GM21723 (cell line): ENCODE results near the gene IL21R.

ENCODE experiments used
- ATAC-seq: cut with Tn5 transposase; IDR thresholded peaks from one replicate; pipeline ENCODE4 v1.9.1; 2021; ENCODE audit warnings: mild to moderate bottlenecking, moderate library complexity; ENCODE audit not compliant: unreplicated experiment

The IL21R gene

DNA sequence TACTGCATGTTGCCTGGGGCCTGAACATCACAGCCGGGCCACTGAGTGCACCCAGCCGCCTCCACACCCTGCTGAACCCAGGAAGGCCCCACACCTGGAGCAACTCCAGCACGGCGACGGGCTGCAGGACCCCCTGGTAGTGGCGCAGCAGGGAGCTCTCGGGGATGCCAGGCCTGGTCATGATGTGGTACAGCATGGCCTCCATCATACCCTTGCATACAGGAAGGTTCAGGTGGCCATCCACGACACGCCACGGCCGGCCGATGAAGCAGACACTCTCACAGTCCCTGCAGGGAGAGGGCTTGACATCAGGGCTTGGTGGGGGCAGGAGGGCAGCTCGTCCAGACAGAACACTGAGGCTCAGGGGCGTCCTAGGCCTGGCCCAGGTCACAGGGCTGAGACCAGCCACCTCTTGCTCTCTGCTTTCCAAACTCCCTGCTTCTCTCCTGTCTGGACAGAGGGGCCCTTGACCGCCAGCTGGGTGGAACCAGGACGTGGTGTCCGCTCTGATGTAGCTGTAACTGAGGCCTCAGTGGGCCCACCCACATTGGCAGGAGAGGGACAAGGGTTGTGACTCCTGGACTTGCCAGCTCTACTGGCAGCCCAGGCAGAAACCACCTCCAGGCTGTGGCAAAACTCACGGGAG is 60.3 kb downstream of the IL21R start:
- no peak for ATAC-seq

DNA sequence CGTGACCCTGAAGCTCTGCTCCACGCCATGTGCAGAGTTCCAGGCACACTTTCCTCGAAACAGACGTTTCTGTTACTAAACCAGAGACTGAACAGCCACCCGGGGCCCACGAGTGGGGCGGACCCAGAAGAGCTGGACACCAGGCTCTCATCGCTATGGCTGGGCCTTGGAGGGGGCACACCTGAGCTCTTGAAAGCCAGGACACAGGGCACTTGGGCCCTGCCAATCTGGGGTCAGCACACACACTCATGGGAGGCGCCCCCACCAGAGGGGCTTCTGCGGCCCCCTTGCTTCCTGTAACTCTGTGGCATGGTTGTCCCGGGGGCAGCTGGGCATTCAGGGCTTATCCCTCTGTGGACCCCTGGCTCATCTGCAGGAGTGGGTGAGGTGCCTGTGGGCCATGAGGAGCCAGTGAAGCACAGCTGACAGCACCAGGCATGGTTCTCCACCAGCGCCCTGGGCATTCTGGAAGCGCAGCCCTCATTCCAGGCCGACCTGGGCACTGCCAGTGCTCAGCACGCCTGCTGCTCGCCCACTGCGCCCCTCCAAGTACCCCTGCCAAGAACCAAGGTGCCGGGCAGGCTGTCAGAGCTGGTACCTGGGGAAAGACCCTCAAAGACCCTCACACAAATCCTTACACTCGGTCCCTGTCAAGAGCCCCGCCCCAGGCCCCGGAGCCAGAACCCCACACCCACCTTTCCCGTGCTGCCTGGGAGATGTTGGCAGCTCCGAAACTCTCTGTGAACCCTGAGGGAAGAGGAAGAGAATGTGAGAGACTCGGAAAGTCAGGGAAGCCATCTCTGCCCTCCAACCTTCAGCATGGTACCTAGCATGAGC is 61.1 kb downstream of the IL21R start:
- no peak for ATAC-seq

DNA sequence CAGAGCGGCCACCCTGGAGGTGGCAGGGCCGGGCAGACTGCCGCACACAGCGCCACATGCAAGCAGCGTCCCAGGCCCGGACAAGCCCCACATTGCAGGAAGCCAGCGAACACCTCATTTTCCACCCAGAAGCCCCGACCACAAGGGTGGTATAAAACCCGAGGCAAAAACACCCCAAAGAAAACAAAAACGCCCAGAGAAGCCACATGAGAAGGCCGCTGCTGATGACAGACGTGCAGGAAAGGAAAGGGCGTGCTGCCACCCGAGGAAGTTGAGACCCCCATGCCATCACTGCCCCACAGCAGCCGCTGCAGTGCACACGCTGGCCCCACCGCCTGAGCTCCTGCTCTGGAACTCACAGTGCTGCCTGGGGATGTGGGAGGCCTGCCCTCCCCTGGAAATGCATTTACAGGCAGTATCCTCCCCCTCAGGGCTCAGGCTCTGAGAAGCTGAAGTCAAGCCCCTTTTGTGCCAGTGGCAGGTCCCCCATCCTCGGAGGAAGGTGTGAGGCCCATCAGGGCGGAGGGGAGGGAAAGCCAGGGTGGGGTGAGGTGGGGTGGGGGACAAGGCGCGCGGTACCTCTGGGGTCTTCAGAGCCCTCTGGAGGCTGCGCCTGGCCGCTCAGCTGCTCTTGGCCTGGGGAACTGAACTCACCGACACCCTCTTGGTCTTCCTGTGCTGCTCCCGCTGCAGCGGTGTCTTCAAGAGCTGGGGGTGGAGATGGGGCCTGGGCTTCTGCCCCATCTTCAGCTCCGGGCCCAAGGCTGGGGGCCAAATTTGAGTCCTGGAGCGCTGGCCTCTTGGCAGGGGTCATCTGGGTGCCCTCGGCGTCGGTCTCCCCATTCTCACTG is 62.0 kb downstream of the IL21R start:
- no peak for ATAC-seq

DNA sequence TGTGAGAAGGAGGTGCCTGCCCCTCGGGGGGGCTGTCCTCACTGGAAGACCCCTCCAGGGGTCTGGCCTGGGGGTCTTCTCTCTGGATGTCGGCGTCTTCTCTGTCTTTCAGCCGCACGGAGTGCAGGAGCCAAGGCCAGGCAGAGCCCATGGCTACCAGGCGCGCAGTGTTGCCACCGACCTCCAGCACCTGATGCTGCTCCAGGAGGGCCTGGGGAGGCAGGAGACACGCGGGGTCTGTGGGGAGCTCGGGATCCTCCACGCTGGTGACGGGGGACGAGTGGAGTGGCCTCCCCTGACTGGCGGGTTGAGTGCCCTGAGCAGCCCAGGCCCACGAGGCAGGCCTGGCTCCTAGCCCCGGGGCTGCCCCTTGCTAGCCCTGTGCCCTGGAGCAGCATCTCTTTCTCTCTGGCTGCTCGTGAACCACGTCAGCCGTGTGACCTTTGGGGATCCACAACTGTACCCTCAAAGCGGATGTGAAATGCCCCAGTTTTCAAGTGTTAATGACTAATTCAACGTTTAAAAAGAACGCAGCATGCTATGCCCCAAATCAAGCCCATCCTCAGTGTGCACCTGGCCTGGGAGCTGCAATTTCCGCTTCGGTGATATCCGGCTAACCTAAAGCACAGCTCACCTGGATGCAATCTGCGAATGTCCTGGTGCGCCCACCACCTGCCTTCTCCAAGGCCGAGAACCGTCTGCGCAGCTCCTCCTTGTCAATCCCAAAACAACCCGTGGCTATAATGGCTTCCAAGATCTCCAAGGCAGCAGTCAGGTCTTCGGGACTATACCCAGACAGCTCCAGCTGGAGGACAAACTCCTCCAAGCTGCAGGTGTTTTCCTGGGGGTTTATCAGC is 62.9 kb downstream of the IL21R start:
- no peak for ATAC-seq

DNA sequence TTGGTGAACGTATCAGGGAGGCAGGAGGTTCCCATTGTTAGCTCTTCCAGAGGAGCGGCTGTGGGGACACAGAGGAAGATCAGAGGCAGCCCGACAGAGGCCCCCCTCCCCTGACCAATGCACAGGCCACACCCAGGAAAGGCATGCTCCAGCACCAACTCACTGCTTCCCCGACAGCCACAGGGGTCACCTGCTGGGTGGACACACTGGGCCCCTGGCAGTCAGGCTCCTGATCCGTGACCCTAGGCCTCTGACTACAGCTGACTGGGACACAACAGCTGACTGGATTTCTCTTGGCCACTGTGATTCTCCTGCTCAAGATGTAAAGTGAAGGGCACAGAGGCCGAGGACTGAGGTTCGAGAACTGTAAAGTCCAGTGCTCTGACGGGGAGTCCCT is 63.5 kb downstream of the IL21R start:
- ATAC-seq, result no peak

DNA sequence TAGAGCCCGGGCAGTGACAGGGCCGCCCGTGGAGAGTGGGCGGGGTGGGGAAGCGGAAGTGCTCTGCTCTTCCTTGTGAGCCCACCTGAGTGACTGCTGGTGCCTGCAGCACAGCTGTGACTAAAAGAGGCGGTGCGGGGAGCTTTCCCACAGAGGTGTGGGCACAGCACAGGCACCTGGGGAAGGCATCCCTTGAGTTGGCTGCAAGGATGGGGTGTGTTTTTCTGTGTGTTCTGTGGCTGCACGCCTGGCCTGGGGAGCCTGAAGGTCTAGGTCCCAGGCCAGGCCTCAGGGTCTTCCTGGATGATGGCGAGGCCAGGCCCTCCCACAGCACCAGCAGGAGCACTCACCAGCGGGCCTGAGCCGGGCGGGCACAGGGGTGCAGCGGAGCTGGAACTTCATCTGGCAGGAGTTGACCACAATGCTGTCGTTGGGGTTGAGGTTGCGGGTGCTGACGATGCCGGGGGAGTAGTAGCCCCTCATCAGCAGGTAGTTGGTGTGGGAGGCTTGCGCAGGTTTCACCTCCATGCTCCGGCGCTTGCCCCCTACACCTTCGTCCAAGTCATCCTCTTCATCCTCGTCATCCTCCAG is 67.1 kb downstream of the IL21R start:
- ATAC-seq, result no peak

DNA sequence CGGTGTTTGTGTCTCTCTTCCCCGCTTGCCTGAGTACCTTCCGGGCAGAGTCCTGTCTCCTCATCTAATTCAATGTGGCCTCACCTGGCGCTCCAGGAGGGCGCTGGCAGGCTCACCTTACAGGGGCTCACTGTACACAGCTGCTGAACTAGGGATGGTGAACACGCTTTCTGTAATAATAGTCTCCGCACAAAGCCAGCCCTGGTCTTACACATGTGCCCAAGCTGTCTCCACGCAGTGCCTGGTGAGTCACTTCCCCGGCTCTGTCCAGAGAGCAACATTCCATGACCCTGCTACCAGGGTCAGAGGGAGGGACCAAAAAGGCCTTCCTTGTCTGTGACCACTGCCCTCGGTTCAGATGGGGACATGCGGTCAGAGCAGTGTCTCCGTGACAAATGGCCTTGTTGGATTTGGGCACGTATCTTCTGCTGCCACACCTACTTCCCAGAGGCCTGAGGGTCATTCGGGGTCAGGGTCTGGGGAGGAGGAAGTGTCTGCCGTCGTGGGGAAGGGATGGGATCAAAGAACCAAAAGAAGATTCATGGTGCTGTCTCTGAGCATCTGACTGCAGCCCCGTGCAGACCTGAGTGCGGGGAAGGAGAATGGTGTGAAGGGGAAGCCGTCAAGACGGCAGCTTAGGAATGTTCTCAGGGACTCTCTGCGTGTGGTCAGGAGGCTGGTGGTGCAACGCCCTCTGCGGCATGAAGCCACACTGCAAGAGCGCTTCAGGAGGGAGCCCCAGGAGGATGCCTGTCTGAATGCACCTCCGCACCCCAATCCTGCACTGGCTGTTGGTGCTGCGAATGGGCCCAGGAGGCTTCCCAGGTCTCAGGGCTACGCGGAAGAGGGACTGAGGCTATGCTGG is 68.8 kb downstream of the IL21R start:
- no peak for ATAC-seq

DNA sequence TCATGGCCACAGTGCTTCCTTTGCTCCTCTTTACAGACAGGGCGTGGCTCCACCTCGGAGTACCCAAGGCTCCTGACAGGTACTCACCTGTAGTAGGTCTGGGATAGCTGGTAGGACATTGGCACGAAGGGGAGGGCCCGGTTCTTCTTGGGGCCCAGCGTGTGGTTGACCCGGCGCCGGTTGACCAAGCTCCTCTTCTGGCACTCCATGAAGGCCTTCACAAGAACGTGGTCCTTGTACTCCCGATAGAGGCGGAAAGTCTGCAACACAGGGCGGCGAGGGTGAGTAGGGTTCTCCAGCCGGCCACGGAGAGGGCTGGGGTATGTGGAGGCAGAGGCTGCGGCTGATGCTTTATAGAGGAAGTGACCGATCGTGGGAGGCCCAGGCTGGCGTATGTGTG is 69.7 kb downstream of the IL21R start:
- no peak for ATAC-seq

DNA sequence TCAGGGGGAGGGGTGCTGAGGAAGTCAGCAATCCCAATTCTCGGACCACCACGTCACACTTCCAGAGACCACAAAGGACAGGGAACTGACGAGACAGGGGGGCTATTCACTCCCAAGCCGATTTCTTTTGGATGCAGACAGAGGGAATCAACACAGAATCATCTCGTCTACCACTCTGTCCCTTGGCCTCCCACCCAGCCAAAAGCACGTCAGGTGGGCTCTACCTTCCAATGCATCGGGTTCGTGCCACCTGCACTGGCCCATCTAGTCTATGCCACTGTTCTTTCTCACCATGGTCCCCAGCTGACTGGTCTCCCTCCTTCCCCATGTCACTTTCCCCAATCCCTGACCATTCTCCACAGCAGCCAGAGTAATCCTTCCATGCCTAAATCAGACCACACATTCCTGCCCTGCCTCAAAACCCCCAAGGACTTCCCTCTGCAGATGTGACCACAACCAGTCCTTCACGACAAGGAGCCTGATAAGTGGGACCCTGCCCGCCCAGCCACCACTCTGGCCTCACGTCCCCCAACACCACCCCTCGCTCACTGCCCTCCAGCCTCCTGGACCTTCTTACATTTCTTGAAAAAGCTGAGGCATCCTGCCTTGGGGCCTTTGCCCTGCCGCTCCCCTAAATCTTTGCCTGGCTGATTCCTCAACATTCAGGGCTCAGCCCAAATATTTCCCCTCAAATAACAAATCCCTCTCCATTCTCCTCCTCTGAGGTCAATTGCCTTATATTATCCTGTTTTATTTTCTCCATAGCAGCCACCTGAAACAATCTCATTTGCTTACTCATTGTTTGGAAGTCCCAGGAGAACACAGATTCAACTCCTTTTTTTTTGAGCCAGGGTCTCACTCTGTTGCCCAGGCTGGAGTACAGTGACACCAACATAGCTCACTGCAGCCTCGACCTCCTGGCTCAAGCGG is 70.4 kb downstream of the IL21R start:
- ATAC-seq, result no peak

DNA sequence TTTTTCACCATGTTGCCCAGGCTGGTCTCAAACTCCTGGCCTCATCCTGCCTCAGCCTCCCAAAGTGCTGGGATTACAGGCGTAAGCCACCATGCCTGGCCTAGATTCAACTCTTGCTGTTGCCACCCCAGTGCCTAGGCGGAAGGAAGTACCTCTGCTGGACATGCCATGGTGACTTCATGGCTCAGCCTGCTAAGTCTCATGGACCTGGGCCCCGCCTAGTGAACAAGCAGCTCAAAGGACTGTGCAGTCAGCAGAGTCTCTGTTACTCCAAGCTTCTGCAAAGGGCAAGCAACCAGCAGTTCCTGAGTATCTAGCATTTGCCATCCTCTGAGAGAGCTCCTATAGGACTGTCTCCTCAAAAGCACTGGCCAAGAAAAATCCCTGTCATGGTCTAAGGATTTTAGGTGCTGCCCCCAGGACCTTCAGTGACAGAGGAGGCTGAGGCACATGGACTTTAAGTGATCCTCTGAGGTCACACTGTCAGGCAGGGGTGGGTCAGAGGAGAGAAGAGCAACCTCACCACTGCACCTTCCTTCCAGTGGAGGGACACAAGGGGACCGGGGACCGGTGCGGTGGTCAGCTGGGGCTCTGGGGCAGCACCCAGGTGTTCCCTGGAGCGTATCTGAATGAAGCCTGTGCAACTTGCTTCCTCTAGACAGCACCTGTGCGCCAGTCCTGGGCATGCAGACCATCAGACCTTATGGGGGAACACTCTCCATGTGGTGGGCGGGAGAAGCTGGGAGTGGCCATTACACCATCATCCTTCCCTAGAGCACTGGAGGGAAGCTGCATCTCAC is 71.3 kb downstream of the IL21R start:
- no peak for ATAC-seq

DNA sequence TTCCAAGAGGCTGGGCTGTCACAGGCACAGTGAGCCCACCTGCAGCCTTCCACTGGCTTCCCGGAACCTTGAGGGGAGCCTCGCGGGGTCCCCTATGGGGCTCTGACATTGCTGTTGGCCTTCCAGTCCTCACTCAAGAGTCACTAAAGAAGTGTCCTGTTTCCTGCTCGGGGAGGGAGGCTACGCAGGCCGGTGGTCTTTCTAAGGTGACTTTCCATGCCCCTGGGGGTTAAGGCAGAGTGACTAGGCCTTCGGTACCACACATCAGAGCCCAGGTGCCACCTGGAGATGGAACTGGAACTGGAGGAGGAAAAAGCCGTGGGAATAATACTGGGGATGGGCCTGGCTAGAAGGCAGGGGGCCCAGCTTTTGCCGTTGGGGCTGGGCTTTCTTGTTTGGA is 72.1 kb downstream of the IL21R start:
- ATAC-seq, result no peak

DNA sequence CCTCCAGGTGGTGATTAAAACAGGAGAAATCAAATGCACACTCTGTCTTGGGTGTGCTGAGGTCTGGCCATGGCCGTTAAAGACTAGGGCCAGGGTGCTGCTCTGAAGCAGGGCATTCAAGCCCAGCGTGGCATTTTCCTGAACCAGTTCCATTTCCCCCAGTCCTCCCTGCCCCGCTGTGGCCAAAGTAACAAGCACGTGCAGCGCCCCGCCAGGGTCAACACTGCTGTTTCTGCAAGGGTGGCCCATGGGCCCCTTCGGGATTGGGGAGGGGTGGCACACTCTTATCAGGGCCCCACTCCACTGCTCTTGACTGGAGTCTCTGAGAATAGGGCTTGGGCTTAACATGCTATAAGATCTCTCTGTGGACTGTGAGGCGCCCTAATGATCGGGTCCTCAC is 72.9 kb downstream of the IL21R start:
- no peak for ATAC-seq

DNA sequence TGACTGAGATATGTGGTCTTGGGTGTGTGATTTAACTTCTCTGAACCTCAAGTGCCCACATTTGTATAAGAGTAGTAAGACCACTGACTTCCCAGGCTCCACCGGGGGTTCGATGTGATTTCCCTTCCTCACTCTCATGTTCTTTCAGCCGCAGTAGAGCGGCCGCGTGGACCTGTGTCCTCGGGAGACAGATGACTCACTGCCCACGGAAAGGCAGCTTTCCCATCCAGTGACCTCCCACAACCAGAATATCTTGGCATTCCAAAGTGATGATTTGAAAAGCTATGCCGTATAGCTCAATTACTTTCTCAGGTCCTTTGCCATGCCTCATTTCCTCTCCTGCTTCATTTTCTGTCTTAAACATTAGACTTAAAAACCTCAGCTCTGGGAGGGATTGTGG is 73.6 kb downstream of the IL21R start:
- no peak for ATAC-seq

DNA sequence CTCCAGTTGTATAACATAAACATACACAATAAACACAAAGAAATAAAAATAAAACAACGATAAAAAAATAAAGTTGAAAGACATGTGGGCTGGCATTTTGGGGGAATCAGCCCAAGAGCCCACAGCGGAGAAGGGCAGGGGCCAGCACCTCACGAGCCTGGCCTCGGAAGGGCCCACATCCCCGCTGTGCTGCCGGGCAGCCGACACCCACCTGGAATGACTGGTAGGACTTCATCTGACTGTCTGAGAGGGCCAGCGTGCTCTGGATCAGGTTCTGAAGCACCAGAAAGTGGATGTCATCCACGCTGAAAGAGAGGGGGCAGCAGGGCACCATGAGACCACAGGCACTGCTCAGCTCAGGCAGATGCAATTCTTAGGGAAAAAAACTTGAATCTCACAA is 74.3 kb downstream of the IL21R start:
- no peak for ATAC-seq

DNA sequence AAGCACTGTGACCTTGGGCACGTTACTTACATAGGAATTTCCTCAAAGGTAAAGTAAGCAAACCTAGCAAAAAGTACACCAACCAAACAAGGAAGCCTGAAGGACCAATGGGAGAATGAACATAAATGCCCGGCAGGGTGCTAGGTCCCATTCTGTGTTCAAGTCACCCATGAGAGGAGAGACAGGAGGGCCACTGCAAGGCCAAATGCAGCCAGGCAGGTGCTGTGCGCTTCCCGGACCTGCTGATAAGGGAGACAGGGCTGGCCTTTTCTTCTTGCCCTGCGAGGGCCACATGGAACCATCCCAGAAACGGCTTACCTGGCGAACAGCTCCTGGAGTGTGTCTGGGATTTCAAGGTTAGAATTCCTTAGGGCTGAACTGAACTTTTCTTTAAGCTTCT is 78.8 kb downstream of the IL21R start:
- ATAC-seq, result no peak

DNA sequence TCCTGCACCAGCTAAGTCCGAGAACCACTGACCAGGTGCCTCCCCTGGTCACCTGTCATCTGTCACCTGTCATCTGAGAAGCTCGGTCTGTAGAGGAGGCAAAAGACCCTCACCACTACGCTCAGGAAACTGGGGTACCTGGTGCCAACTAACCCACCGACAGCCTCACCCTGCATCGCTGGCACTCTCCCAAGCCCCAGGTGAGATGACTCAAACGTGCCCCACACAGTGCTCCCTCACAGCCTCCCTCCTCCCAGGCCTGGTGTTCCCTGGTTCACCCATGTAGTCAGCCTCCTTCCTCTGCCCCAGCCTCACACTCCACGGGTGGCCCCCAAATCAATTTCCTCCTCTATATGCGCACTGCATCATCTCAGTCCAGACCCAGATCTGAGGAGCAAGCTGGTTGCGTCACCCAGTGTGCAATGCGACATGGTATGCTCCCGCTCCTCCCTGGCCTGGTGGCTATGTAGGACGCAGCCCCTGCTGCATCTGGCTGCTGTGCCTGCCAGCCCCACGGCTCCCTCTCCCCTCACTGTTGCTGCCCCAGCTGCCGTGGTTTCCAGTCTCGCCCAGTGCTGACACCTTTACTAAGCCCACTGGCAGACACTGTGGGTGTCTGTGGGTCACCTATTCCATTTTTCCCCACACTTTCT is 79.4 kb downstream of the IL21R start:
- no peak for ATAC-seq
